Suprapubic skin (tissue), 4 donors: ENCODE data around the gene PPP1R36. TPM values are rescaled to one million over a fixed set of nuclear protein-coding genes. Genes with fewer than 3 reads are reported as not detected.

ENCODE experiments used
- DNase-seq, 2 donors: peaks; one replicate each; pipeline ENCODE4 v3.0.0-alpha.2; 2019; ENCODE audit warnings: low spot score in 2 of 2
- H3K27ac ChIP-seq: fragments of 200-600 bp; sonication (generic); one replicate; pipeline ENCODE4 v1.5.1; 2019
- H3K27me3 ChIP-seq: fragments of 200-600 bp; sonication (generic); one replicate; pipeline ENCODE4 v1.5.1; 2019
- H3K36me3 ChIP-seq: fragments of 200-600 bp; sonication (generic); one replicate; pipeline ENCODE4 v1.5.1; 2019
- H3K4me1 ChIP-seq: fragments of 200-600 bp; sonication (generic); one replicate; pipeline ENCODE4 v1.5.1; 2019
- H3K4me3 ChIP-seq: fragments of 200-600 bp; sonication (generic); one replicate; pipeline ENCODE4 v1.5.1; 2019; ENCODE audit warnings: mild to moderate bottlenecking
- H3K9me3 ChIP-seq: fragments of 200-600 bp; sonication (generic); one replicate; pipeline ENCODE4 v1.5.1; 2019
- EP300 ChIP-seq: sonication (generic); formaldehyde crosslinking; IDR thresholded peaks from one replicate; pipeline ENCODE4 v1.6.1; 2017; ENCODE audit warnings: antibody characterized with exemption
- POLR2A ChIP-seq, 2 donors: fragments of 450-650 bp; IDR thresholded peaks; one replicate each; pipeline ENCODE4 v1.6.1; 2017; ENCODE audit warnings: antibody characterized with exemption in 2 of 2, mild to moderate bottlenecking in 2 of 2, moderate library complexity in 2 of 2
- POLR2AphosphoS5 ChIP-seq, 3 donors: sonication (generic); formaldehyde crosslinking; IDR thresholded peaks; one replicate each; pipeline ENCODE4 v1.6.1; 2017; ENCODE audit warnings: antibody characterized with exemption in 3 of 3
- WGBS: methylation state at CpG from one replicate; pipeline ENCODE4 v1.1.5; 2018; 5-methylcytosine and 5-hydroxymethylcytosine counted together
- total RNA-seq, 4 donors: library from RNA; depleted of rRNA; stranded (reverse); fragments of >200 nt; gene quantifications; one replicate each; pipeline ENCODE4 v1.1.0, GENCODE V29; 2016
- TF ChIP-seq, protein P1 (sequence below), 2 donors: fragments of 200-600 bp in 1 of 2; fragments of 450-650 bp in 1 of 2; sonication (generic) in 1 of 2; IDR thresholded peaks; one replicate each; pipeline ENCODE4 v1.5.1; 2016 to 2019; ENCODE audit warnings: antibody characterized with exemption in 2 of 2, mild to moderate bottlenecking in 1 of 2, moderate library complexity in 1 of 2

Gene PPP1R36
- total RNA-seq, 4 donors from 2014 or later, result 0.72 to 2.7 (median 1.5) TPM; not detected in 1

DNA sequence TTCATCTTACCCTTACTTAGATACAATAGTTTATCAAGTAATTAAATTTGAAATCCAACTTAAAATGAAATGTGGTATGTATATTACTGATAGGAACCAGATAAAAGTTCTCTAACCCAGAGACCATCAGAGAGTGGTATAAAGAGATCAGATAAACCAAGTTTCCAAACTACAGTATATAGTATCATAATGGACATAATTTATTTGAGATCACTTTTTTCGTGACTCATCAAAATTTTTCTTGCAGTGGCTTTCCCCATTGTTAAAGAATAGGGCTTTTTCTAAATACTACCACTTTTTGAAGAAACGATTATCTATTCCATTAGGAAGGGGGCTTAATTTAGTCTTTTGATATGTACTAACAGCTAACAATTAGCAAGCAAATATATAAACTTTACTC is 24.4 kb upstream of the PPP1R36 start:
- DNase-seq, result no peak
- Histone ChIP-seq H3K9me3 (no peaks in the 10 kb centered on the region), H3K4me1 (peaks cover 6% of the 10 kb centered on the region), H3K27ac (no peak overlapping the region), H3K36me3 (peaks cover 15% of the 10 kb centered on the region), H3K27me3 (no peaks in the 10 kb centered on the region), H3K4me3 (no peak overlapping the region)
- TF ChIP-seq, protein P1, sequence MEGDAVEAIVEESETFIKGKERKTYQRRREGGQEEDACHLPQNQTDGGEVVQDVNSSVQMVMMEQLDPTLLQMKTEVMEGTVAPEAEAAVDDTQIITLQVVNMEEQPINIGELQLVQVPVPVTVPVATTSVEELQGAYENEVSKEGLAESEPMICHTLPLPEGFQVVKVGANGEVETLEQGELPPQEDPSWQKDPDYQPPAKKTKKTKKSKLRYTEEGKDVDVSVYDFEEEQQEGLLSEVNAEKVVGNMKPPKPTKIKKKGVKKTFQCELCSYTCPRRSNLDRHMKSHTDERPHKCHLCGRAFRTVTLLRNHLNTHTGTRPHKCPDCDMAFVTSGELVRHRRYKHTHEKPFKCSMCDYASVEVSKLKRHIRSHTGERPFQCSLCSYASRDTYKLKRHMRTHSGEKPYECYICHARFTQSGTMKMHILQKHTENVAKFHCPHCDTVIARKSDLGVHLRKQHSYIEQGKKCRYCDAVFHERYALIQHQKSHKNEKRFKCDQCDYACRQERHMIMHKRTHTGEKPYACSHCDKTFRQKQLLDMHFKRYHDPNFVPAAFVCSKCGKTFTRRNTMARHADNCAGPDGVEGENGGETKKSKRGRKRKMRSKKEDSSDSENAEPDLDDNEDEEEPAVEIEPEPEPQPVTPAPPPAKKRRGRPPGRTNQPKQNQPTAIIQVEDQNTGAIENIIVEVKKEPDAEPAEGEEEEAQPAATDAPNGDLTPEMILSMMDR (IDR thresholded peaks at IDR 0.05), result no peak
- TF ChIP-seq EP300 (no peak), POLR2AphosphoS5 (IDR thresholded peaks at IDR 0.05) (no peak), POLR2A (IDR thresholded peaks at IDR 0.05) (no peak)
- 98% methylated on average over 2 of the region's 2 CpGs for WGBS

DNA sequence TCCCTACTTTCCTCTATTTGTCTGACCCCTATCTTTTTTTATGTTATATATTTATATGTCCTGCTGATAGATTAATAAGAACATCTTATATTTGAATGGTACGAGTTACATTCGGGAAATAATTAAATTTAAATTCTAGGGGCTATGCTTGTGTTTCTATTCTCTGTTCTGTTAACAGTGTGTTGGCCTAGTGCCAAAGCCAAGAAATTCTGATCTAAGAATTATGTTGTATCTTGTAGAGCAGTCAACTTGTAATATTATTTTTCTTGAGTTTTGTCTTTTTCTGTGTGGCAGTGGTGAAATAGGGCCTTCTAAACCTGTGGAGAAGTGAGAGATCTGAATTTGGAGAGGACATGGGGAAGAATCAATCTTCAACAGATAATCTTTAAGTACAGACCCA is 18.2 kb upstream of the PPP1R36 start:
- H3K27ac ChIP-seq, result no peak overlapping the region
- H3K9me3 ChIP-seq, result no peaks in the 10 kb centered on the region
- WGBS, result 60% methylated on average over 2 of the region's 2 CpGs
- no peaks in the 10 kb centered on the region for H3K36me3 ChIP-seq
- no peak for DNase-seq
- TF ChIP-seq EP300, result no peak
- no peak for TF ChIP-seq POLR2AphosphoS5 (IDR thresholded peaks at IDR 0.05)
- no peak for TF ChIP-seq POLR2A (IDR thresholded peaks at IDR 0.05)
- TF ChIP-seq, protein P1 (IDR thresholded peaks at IDR 0.05), result no peak
- H3K4me1 ChIP-seq, result no peaks in the 10 kb centered on the region
- H3K4me3 ChIP-seq, result no peak overlapping the region
- no peaks in the 10 kb centered on the region for H3K27me3 ChIP-seq

DNA sequence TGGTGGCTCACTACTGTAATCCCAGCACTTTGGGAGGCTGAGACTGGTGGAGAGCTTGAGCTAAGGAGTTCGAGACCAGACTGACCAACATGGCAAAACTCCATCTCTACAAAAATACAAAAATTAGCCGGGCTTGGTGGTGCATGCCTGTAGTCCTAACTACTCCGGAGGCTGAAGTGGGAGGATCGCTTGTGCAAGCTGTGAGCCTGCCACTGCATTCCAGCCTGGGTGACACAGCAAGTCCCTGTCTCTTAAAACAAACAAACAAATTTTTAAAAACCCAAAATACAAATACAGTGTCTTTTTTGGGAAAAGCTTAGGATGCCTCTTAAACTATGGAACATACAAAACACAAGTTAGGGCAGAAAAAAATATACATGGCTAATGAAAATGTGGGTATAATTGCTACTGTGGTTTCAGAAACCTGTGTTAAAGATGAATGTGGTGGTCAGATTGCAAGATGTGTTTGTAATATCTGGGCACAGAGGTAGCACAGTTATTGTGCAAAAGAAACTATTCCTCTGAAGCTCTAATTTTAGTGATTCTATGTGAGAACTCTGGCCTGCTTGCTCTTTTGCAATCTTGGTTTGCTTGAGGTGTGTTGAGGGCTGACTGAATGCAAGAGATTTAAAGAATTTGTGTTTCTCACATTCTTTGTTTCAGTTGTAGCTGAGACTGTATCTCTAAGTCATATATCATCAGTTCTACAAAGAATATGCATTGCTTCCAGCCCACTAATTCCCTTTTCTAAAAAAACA is 13.1 kb upstream of the PPP1R36 start:
- no peak for DNase-seq
- Histone ChIP-seq H3K9me3 (no peaks in the 10 kb centered on the region), H3K27me3 (peaks cover 6% of the 10 kb centered on the region), H3K4me1 (peaks cover 21% of the 10 kb centered on the region), H3K4me3 (no peak overlapping the region), H3K27ac (no peak overlapping the region), H3K36me3 (no peaks in the 10 kb centered on the region)
- WGBS, result 65% methylated on average over 4 of the region's 4 CpGs
- TF ChIP-seq POLR2AphosphoS5 (IDR thresholded peaks at IDR 0.05) (no peak), EP300 (no peak), POLR2A (IDR thresholded peaks at IDR 0.05) (no peak)
- TF ChIP-seq, protein P1 (IDR thresholded peaks at IDR 0.05), result no peak

DNA sequence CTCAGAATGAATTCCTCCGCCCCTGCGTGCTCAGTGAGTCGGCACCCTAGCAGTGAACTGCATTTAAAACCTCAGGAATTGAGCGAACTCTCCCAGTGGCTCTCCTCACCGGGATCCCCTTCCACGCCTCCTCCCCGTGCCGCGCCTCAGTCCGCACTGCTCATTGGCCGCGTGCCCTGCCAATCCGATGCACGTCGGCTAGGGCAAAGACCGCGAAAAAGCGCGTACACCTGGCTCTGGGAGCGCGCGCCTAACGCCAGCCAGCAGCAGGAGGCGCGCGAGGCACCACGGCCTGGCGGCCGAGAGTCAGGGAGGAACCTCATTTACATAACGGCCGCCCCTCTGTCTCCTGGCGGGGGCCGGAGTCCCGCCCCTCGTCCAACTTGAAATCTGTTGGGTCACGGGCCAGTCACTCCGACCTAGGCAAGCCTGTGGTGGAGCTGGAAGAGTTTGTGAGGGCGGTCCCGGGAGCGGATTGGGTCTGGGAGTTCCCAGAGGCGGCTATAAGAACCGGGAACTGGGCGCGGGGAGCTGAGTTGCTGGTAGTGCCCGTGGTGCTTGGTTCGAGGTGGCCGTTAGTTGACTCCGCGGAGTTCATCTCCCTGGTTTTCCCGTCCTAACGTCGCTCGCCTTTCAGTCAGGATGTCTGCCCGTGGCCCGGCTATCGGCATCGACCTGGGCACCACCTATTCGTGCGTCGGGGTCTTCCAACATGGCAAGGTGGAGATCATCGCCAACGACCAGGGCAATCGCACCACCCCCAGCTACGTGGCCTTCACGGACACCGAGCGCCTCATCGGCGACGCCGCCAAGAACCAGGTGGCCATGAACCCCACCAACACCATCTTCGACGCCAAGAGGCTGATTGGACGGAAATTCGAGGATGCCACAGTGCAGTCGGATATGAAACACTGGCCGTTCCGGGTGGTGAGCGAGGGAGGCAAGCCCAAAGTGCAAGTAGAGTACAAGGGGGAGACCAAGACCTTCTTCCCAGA is 9.3 kb upstream of the PPP1R36 start, which contains the start of gene HSPA2:
TSS of gene HSPA2 (plus strand) at position 534 of the 995 bp plus-strand sequence. CDS start at position 643, 109 bp downstream.
- DNase-seq, result peak; percentile 99 to 100

More for the DNA sequence above, 9.3 kb upstream of the PPP1R36 start, which contains the start of gene HSPA2:
- Histone ChIP-seq H3K4me3 (peak within 1 kb of the TSS; percentile 68), H3K27me3 (peaks cover 6% of the 10 kb centered on the region), H3K36me3 (no peaks in the 10 kb centered on the region), H3K27ac (peak within 1 kb of the TSS; percentile 89), H3K4me1 (peaks cover 47% of the 10 kb centered on the region), H3K9me3 (no peaks in the 10 kb centered on the region)
- TF ChIP-seq EP300, result no peak
- TF ChIP-seq POLR2A (IDR thresholded peaks at IDR 0.05), result peak; percentile 90 to 96
- TF ChIP-seq POLR2AphosphoS5 (IDR thresholded peaks at IDR 0.05), result peak; percentile 16 to 98 (median 89)
- TF ChIP-seq, protein P1 (IDR thresholded peaks at IDR 0.05), result peak; percentile 60 to 91
- WGBS, result 4% methylated on average over 36 of the region's 79 CpGs
